ENCODE results near the gene RAD51.
A peak's percentile ranks its signal among the peaks of the same experiment; 100 is the strongest.
"Not testable (repeated sequence)": the region's sequence is repeated elsewhere in the genome, so short reads cannot be mapped to it uniquely, and the experiment has no call there.

RAD51 gene

DNA sequence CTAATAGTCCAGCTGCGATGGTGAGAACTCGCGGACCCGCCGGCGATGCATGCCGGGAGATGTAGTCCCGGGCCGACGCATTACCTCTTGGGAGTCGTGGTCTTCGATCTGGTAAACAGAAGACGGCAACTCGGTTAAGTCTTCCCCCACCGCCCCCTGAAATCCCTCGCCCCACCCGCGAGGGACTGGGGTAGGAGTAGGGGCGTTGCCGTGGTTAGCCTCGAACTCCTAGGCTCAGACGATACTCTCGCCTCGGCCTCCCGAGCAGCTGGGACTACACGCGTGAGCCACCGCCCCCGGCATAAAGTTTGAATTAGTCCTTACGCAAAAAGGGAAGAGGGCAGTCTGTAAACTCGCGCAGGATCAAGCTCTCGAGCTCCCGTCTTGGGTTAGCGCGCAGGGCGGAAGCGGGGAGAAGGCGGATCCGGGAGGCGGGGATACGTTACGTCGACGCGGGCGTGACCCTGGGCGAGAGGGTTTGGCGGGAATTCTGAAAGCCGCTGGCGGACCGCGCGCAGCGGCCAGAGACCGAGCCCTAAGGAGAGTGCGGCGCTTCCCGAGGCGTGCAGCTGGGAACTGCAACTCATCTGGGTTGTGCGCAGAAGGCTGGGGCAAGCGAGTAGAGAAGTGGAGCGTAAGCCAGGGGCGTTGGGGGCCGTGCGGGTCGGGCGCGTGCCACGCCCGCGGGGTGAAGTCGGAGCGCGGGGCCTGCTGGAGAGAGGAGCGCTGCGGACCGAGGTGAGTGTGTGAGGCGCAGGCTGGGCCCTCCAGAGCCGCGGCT lies at the start of gene RAD51:
RAD51 (plus strand) TSS at position 487 of the 781 bp plus-strand sequence. CDS start 3,585 bp downstream, outside the sequence.
- Histone ChIP-seq H3K9me3 (ENCODE audit: control insufficient read depth, low read length) (no peaks in the 10 kb centered on the region), H3K36me3 (ENCODE audit: control insufficient read depth, insufficient read depth, low read length) (no peaks in the 10 kb centered on the region), H3K4me3 (ENCODE audit: low read length) (peak within 1 kb of the TSS; percentile 97), H3K27me3 (ENCODE audit: control insufficient read depth, insufficient read depth, low read length) (no peaks in the 10 kb centered on the region), H3K9ac (ENCODE audit: low read length) (peak within 1 kb of the TSS; percentile 99), H3K4me1 (ENCODE audit: control insufficient read depth, insufficient read depth, low read length) (peaks cover 19% of the 10 kb centered on the region)

GRCh38 chr15:40647523-40647922 lies 47.5 kb upstream of the RAD51 start:
- no peak overlapping the region for H3K4me3 ChIP-seq (ENCODE audit: low read length)
- no peaks in the 10 kb centered on the region for H3K27me3 ChIP-seq (ENCODE audit: control insufficient read depth, insufficient read depth, low read length)
- H3K9me3 ChIP-seq (ENCODE audit: control insufficient read depth, low read length) = no peaks in the 10 kb centered on the region
- H3K4me1 ChIP-seq (ENCODE audit: control insufficient read depth, insufficient read depth, low read length) = peaks cover 3% of the 10 kb centered on the region
- H3K9ac ChIP-seq (ENCODE audit: low read length) = no peak overlapping the region
- H3K36me3 ChIP-seq (ENCODE audit: control insufficient read depth, insufficient read depth, low read length) = no peaks in the 10 kb centered on the region

DNA sequence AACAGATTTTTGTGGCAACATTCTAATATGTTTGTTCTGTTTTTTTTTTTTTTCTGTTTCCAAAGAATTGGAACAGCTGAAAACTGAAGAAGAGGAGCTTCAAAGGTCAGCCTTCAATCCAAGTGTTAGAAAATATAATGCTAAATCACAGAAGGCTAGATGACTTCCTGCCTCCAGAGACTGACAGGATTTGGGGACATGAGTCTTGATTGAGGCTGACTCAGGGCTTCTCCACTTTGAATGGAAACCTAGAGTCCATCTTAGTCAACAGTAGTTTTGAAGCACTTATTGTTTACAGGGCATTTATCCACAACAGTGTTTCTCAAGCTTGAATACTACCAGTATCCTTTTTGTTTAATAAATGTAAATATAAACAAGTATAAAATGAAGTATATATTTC lies 44.5 kb upstream of the RAD51 start:
- no peak overlapping the region for H3K9ac ChIP-seq (ENCODE audit: low read length)
- H3K27me3 ChIP-seq (ENCODE audit: control insufficient read depth, insufficient read depth, low read length) = no peaks in the 10 kb centered on the region
- peaks cover 3% of the 10 kb centered on the region for H3K4me1 ChIP-seq (ENCODE audit: control insufficient read depth, insufficient read depth, low read length)
- no peaks in the 10 kb centered on the region for H3K9me3 ChIP-seq (ENCODE audit: control insufficient read depth, low read length)
- H3K4me3 ChIP-seq (ENCODE audit: low read length) = no peak overlapping the region
- H3K36me3 ChIP-seq (ENCODE audit: control insufficient read depth, insufficient read depth, low read length) = no peaks in the 10 kb centered on the region

GRCh38 chr15:40660686-40661085 lies 34.3 kb upstream of the RAD51 start:
- Histone ChIP-seq H3K9ac (ENCODE audit: low read length) (no peak overlapping the region), H3K4me1 (ENCODE audit: control insufficient read depth, insufficient read depth, low read length) (no peaks in the 10 kb centered on the region), H3K4me3 (ENCODE audit: low read length) (no peak overlapping the region), H3K27me3 (ENCODE audit: control insufficient read depth, insufficient read depth, low read length) (no peaks in the 10 kb centered on the region), H3K36me3 (ENCODE audit: control insufficient read depth, insufficient read depth, low read length) (no peaks in the 10 kb centered on the region), H3K9me3 (ENCODE audit: control insufficient read depth, low read length) (no peaks in the 10 kb centered on the region)

DNA sequence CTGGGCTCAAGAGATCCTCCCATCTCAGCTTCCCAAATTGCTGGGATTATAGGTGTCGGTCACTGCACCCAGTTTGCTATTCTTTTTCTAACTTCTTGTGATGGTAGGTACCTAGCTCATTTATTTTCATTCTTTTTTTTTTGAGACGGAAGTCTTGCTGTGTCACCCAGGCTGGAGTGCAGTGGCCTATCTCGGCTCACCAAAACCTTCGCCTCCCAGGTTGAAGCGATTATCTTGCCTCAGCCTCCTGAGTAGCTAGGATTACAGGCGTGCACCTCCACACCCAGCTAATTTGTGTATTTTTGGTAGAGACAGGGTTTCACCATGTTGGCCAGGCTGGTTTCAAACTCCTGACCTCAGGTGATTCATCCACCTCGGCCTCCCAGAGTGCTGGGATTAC lies 30.1 kb upstream of the RAD51 start:
- H3K9me3 ChIP-seq (ENCODE audit: control insufficient read depth, low read length) = no peaks in the 10 kb centered on the region
- no peak overlapping the region for H3K4me3 ChIP-seq (ENCODE audit: low read length)
- H3K36me3 ChIP-seq (ENCODE audit: control insufficient read depth, insufficient read depth, low read length) = no peaks in the 10 kb centered on the region
- no peaks in the 10 kb centered on the region for H3K27me3 ChIP-seq (ENCODE audit: control insufficient read depth, insufficient read depth, low read length)
- no peaks in the 10 kb centered on the region for H3K4me1 ChIP-seq (ENCODE audit: control insufficient read depth, insufficient read depth, low read length)
- H3K9ac ChIP-seq (ENCODE audit: low read length) = no peak overlapping the region

DNA sequence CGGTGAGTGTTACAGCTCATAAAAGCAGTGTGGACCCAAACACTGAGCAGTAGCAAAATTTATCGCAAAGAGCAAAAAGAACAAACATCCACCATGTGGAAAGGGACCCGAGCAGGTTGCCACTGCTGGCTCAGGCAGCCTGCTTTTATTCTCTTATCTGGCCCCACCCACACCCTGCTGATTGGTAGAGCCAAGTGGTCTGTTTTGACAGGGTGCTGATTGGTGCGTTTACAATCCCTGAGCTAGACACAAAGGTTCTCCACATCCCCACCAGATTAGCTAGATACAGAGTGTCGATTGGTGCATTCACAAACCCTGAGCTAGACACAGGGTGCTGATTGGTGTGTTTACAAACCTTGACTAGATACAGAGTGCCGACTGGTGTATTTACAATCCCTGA lies 18.7 kb upstream of the RAD51 start:
- not testable (repeated sequence) for H3K9ac ChIP-seq (ENCODE audit: low read length); H3K27me3 ChIP-seq (ENCODE audit: control insufficient read depth, insufficient read depth, low read length); H3K4me1 ChIP-seq (ENCODE audit: control insufficient read depth, insufficient read depth, low read length); H3K9me3 ChIP-seq (ENCODE audit: control insufficient read depth, low read length); H3K36me3 ChIP-seq (ENCODE audit: control insufficient read depth, insufficient read depth, low read length); H3K4me3 ChIP-seq (ENCODE audit: low read length)

DNA sequence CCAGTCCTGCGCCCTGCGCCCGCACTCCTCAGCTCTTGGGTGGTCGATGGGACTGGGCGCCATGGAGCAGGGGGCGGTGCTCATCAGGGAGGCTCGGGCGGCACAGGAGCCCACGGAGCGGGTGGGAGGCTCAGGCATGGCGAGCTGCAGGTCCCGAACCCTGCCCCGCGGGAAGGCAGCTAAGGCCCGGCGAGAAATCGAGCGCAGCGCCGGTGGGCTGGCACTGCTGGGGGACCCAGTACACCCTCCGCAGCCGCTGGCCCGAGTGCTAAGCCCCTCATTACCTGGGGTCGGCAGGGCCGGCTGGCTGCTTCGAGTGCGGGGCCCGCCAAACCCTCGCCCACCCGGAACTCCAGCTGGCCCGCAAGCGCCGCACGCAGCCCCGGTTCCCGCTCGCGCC lies 18.1 kb upstream of the RAD51 start:
- H3K9me3 ChIP-seq (ENCODE audit: control insufficient read depth, low read length); H3K4me3 ChIP-seq (ENCODE audit: low read length); H3K36me3 ChIP-seq (ENCODE audit: control insufficient read depth, insufficient read depth, low read length); H3K9ac ChIP-seq (ENCODE audit: low read length); H3K27me3 ChIP-seq (ENCODE audit: control insufficient read depth, insufficient read depth, low read length); H3K4me1 ChIP-seq (ENCODE audit: control insufficient read depth, insufficient read depth, low read length): not testable (repeated sequence)

DNA sequence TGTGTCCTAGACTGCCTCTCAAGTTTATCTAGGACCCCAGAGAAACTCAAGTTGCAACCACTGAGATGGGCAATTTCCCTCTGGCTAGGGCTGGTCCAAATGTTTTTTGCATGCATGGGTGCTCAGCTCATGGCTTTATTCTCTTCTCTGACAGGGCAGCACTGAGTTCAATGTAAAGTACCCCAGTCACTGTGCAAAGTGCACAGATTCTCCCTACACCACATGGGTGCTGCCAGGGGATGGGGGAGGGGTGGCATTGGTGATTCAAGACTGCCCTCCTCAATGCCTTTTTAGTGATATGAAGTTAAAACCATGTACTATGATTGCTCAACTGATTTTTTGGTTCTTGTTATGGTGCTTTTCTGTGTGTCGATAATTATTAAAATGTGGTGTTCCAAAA lies 14.8 kb upstream of the RAD51 start:
- no peaks in the 10 kb centered on the region for H3K4me1 ChIP-seq (ENCODE audit: control insufficient read depth, insufficient read depth, low read length)
- H3K36me3 ChIP-seq (ENCODE audit: control insufficient read depth, insufficient read depth, low read length) = no peaks in the 10 kb centered on the region
- no peaks in the 10 kb centered on the region for H3K9me3 ChIP-seq (ENCODE audit: control insufficient read depth, low read length)
- no peaks in the 10 kb centered on the region for H3K27me3 ChIP-seq (ENCODE audit: control insufficient read depth, insufficient read depth, low read length)
- no peak overlapping the region for H3K4me3 ChIP-seq (ENCODE audit: low read length)
- no peak overlapping the region for H3K9ac ChIP-seq (ENCODE audit: low read length)

GRCh38 chr15:40680959-40681358 lies 14.0 kb upstream of the RAD51 start:
- H3K27me3 ChIP-seq (ENCODE audit: control insufficient read depth, insufficient read depth, low read length); H3K4me3 ChIP-seq (ENCODE audit: low read length); H3K36me3 ChIP-seq (ENCODE audit: control insufficient read depth, insufficient read depth, low read length); H3K4me1 ChIP-seq (ENCODE audit: control insufficient read depth, insufficient read depth, low read length); H3K9ac ChIP-seq (ENCODE audit: low read length); H3K9me3 ChIP-seq (ENCODE audit: control insufficient read depth, low read length): not testable (repeated sequence)

- Histone ChIP-seq H3K27me3 (ENCODE audit: control insufficient read depth, insufficient read depth, low read length) (no peaks in the 10 kb centered on the region), H3K4me1 (ENCODE audit: control insufficient read depth, insufficient read depth, low read length) (no peaks in the 10 kb centered on the region), H3K4me3 (ENCODE audit: low read length) (no peak overlapping the region), H3K9me3 (ENCODE audit: control insufficient read depth, low read length) (no peaks in the 10 kb centered on the region), H3K9ac (ENCODE audit: low read length) (no peak overlapping the region), H3K36me3 (ENCODE audit: control insufficient read depth, insufficient read depth, low read length) (no peaks in the 10 kb centered on the region)
Measured at GRCh38 chr15:40684381-40684780, 10.6 kb upstream of the RAD51 start.

GRCh38 chr15:40685376-40685775 lies 9.6 kb upstream of the RAD51 start:
- Histone ChIP-seq H3K9me3 (ENCODE audit: control insufficient read depth, low read length) (no peaks in the 10 kb centered on the region), H3K27me3 (ENCODE audit: control insufficient read depth, insufficient read depth, low read length) (no peaks in the 10 kb centered on the region), H3K4me1 (ENCODE audit: control insufficient read depth, insufficient read depth, low read length) (no peaks in the 10 kb centered on the region), H3K4me3 (ENCODE audit: low read length) (no peak overlapping the region), H3K36me3 (ENCODE audit: control insufficient read depth, insufficient read depth, low read length) (no peaks in the 10 kb centered on the region), H3K9ac (ENCODE audit: low read length) (no peak overlapping the region)

DNA sequence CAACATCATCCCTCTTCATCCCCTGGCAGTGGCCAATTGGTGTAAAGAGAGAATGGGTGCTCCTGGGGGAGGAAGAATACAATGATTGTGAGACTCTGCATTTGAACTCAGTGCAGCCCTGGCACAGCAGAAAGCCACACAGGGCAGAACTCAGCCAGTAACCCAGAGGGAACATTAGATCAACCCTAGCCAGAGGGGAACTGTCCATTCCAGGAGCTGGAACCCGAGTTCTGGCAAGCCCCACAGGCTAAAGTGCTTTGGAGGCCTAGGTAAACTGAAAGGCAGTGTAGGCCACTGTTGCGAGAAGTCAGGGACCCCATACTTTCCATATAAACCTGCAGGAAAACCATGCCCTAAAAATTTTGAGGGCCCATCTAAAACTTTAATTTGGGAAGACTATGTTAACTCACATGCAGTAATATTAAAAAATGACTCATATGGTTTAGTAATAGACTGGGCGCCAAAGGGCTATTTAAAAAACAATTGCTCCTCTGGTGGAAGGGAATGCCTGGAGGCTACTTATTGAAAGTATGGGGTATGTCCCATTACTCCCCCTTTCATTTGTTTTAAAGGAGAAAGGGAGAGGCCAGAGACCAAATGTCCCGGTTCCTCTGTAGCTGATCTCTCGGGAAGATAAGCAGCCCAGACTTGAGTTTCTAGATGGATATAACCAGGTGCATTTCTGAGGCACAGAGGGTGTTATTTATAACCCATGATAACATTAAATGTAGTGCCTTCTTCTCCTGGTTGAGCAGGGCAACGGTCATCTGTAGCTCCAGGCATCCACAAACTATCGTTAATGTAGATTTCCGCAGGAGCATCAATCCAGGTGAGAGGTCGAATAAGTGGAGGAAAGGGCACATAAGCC lies 5.8 kb upstream of the RAD51 start:
- Histone ChIP-seq H3K4me3 (ENCODE audit: low read length) (no peak overlapping the region), H3K9me3 (ENCODE audit: control insufficient read depth, low read length) (no peaks in the 10 kb centered on the region), H3K36me3 (ENCODE audit: control insufficient read depth, insufficient read depth, low read length) (no peaks in the 10 kb centered on the region), H3K9ac (ENCODE audit: low read length) (no peak overlapping the region), H3K27me3 (ENCODE audit: control insufficient read depth, insufficient read depth, low read length) (no peaks in the 10 kb centered on the region), H3K4me1 (ENCODE audit: control insufficient read depth, insufficient read depth, low read length) (peaks cover 12% of the 10 kb centered on the region)
